ENCODE data around the gene TMEM138. TPM values are rescaled to one million over a fixed set of nuclear protein-coding genes. Genes with fewer than 3 reads are reported as not detected.

The TMEM138 gene
- total and polyA plus RNA-seq, 9 donors, result 21.5 to 115 (median 53.4) TPM

GRCh38 chr11:61406067-61406466, 43.9 kb downstream of the TMEM138 start:
- Histone ChIP-seq H3K9me3 (no peaks in the 10 kb centered on the region), H3K4me3 (no peak overlapping the region), H3K36me3 (no peaks in the 10 kb centered on the region), H3K4me1 (ENCODE audit: insufficient read depth) (no peaks in the 10 kb centered on the region), H3K27me3 (no peaks in the 10 kb centered on the region), H3K27ac (no peak overlapping the region)
- intact Hi-C loops (cut with DNase I), result no loop called here
- no peak for TF ChIP-seq CTCF (IDR thresholded peaks at IDR 0.05)
- no peak for TF ChIP-seq EP300 (IDR thresholded peaks at IDR 0.05)
- TF ChIP-seq POLR2A (IDR thresholded peaks at IDR 0.05), result no peak
- WGBS, 3 donors, result 90 to 96% (median 91%) methylated on average over 2 of the region's 2 CpGs
- no peak for DNase-seq

GRCh38 chr11:61406991-61407728, 45.0 kb downstream of the TMEM138 start:
- WGBS, 3 donors, result 90 to 93% (median 92%) methylated on average over 5 of the region's 5 CpGs
- Histone ChIP-seq H3K9me3 (no peaks in the 10 kb centered on the region), H3K27ac (no peak overlapping the region), H3K4me3 (no peak overlapping the region), H3K36me3 (no peaks in the 10 kb centered on the region), H3K27me3 (no peaks in the 10 kb centered on the region), H3K4me1 (ENCODE audit: insufficient read depth) (no peaks in the 10 kb centered on the region)
- intact Hi-C loops (cut with DNase I), result no loop called here
- DNase-seq, result no peak
- TF ChIP-seq POLR2A (IDR thresholded peaks at IDR 0.05) (no peak), CTCF (IDR thresholded peaks at IDR 0.05) (no peak), EP300 (IDR thresholded peaks at IDR 0.05) (no peak)

- WGBS, 3 donors, result 77 to 84% (median 79%) methylated on average over 9 of the region's 9 CpGs
- H3K36me3 ChIP-seq, result no peaks in the 10 kb centered on the region
Measured at GRCh38 chr11:61411589-61411988, 49.4 kb downstream of the TMEM138 start.

GRCh38 chr11:61413496-61413895, 51.3 kb downstream of the TMEM138 start:
- no peak overlapping the region for H3K27ac ChIP-seq
- H3K4me1 ChIP-seq (ENCODE audit: insufficient read depth), result no peaks in the 10 kb centered on the region
- H3K4me3 ChIP-seq, result no peak overlapping the region
- WGBS, 3 donors, result 70 to 76% (median 70%) methylated on average over 3 of the region's 3 CpGs
- TF ChIP-seq CTCF (IDR thresholded peaks at IDR 0.05) (no peak), EP300 (IDR thresholded peaks at IDR 0.05) (no peak), POLR2A (IDR thresholded peaks at IDR 0.05) (no peak)
- DNase-seq, result no peak
- intact Hi-C loops (cut with DNase I), result no loop called here
- no peaks in the 10 kb centered on the region for H3K36me3 ChIP-seq
- no peaks in the 10 kb centered on the region for H3K27me3 ChIP-seq
- H3K9me3 ChIP-seq, result no peaks in the 10 kb centered on the region

More at GRCh38 chr11:61411589-61411988, 49.4 kb downstream of the TMEM138 start:
- intact Hi-C loops (cut with DNase I), result no loop called here
- H3K4me1 ChIP-seq (ENCODE audit: insufficient read depth), result no peaks in the 10 kb centered on the region
- no peak overlapping the region for H3K4me3 ChIP-seq
- no peak for DNase-seq
- no peaks in the 10 kb centered on the region for H3K9me3 ChIP-seq
- no peaks in the 10 kb centered on the region for H3K27me3 ChIP-seq
- no peak for TF ChIP-seq EP300 (IDR thresholded peaks at IDR 0.05)
- TF ChIP-seq CTCF (IDR thresholded peaks at IDR 0.05), result no peak
- TF ChIP-seq POLR2A (IDR thresholded peaks at IDR 0.05), result no peak
- no peak overlapping the region for H3K27ac ChIP-seq
